CD4-positive, alpha-beta T cell treated with Interleukin-17A for 1 hour (primary cell): Measurements from ENCODE around the gene AZU1.
"Not testable (repeated sequence)": the region's sequence is repeated elsewhere in the genome, so short reads cannot be mapped to it uniquely, and the experiment has no call there.

Experiments used
- DNase-seq: peaks from one replicate; pipeline ENCODE4 v3.0.0-alpha.2; 2020

The AZU1 gene

DNA sequence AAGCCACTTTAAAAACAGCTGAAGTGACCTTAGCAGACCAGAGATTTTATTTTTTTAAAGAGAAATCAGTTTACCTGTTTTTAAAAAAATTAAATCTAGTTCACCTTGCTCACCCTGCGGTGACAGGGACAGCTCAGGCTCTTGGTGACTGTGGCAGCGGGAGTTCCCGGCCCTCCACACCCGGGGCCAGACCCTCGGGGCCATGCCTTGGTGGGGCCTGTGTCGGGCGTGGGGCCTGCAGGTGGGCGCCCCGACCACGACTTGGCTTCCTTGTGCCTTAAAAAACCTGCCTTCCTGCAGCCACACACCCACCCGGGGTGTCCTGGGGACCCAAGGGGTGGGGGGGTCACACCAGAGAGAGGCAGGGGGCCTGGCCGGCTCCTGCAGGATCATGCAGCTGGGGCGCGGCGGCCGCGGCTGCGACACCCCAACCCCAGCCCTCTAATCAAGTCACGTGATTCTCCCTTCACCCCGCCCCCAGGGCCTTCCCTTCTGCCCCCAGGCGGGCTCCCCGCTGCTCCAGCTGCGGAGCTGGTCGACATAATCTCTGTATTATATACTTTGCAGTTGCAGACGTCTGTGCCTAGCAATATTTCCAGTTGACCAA lies 16.7 kb upstream of the AZU1 start:
- DNase-seq: no peak

DNA sequence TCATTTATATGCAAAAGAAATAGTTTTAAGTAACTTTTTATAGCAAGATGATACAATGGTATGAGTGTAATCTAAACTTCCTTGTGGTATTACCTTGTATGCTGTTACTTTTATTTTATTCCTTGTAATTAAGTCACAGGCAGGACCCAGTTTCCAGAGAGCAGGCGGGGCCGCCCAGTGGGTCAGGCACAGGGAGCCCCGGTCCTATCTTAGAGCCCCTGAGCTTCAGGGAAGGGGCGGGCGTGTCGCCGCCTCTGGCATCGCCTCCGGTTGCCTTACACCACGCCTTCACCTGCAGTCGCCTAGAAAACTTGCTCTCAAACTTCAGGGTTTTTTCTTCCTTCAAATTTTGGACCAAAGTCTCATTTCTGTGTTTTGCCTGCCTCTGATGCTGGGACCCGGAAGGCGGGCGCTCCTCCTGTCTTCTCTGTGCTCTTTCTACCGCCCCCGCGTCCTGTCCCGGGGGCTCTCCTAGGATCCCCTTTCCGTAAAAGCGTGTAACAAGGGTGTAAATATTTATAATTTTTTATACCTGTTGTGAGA lies 16.1 kb upstream of the AZU1 start:
- DNase-seq: no peak

DNA sequence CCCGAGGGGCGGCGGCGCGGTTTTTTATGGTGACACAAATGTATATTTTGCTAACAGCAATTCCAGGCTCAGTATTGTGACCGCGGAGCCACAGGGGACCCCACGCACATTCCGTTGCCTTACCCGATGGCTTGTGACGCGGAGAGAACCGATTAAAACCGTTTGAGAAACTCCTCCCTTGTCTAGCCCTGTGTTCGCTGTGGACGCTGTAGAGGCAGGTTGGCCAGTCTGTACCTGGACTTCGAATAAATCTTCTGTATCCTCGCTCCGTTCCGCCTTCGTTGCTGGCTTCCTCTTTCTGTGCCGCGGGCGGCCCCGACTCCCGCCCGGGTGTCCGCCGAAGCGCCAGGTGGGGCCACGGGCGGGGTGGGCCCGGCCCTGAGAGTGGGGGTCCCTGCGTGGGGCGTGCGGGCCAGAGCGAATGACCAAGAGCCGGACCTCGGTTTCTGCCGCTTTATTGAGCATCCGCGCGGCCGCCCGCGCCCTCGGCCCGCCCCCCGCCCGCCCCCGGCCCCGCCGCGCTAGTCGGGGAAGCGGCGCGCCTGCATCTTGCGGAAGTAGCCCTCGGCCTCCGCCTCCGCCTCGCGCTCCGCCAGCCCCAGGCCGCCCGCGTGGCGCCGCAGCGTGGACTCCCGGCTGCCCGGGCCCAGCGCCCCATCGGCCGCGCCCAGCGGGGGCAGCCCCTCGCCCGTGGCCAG lies 15.4 kb upstream of the AZU1 start:
- no peak for DNase-seq

DNA sequence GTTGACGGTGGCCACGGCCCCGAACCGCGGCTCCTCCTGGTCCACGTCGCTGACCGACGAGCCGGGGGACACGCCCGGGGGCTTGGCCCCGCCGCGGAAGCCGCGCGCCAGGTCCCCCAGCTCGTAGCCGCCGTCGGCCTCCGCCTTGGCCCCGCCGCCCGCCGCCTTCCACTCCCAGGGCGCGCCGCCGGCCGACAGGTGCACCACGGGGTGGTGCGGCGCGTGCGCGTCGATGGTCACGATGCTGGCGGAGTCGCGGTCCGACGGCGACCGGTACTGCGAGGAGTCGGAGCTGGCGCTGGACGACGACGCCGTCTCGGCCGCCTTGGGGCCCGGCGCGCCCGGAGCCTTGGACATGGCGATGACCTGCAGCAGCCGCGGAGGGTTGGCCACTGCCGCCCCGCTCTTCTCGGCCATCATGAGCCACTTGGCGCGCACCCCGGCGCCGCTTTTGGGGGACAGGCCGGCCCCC lies 14.9 kb upstream of the AZU1 start:
- no peak for DNase-seq

DNA sequence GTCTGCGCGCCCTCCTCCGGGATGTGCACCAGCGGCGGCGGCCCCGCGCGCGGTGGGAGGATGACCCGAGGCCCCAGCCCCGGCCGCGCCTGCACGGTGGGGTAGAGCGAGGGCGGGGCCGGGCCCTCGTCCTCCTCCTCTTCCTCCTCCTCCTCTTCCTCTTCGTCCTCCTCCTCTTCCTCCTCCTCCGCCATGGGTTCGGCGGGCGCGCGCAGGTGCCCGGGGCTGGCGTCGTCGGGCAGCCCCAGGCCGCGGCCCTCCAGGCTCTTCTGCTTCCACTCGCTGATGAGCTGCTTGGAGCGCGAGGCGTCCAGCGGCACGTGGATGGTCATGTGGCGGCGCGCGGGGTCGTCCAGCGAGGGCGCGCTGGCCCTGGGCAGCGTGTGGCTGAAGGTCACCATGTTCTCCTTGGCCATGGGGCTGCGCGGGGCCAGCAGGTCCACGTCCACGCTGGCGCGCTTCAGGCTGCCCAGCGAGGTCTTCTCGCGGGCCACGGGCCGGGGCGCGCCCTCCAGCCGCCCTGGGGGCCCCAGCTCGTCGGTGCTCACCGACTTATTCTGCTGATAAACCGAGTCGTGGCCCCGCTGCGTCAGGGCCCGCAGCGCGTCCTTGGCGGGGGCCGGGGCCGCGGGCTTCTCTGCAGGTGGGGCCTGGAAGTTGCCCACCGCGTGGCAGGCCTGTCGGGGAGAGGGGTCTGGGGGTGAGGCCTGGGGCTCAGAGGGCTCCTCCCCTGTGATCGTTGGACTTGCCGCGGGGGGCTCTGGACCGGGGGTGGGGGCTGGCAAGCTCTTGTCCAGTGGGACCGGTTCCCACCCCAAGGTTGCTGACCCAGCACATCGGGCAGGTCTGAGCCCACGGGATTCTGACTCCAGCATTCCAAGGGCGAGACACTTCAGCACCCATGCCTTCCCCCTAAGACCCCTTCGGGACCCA lies 14.2 kb upstream of the AZU1 start:
- no peak for DNase-seq

DNA sequence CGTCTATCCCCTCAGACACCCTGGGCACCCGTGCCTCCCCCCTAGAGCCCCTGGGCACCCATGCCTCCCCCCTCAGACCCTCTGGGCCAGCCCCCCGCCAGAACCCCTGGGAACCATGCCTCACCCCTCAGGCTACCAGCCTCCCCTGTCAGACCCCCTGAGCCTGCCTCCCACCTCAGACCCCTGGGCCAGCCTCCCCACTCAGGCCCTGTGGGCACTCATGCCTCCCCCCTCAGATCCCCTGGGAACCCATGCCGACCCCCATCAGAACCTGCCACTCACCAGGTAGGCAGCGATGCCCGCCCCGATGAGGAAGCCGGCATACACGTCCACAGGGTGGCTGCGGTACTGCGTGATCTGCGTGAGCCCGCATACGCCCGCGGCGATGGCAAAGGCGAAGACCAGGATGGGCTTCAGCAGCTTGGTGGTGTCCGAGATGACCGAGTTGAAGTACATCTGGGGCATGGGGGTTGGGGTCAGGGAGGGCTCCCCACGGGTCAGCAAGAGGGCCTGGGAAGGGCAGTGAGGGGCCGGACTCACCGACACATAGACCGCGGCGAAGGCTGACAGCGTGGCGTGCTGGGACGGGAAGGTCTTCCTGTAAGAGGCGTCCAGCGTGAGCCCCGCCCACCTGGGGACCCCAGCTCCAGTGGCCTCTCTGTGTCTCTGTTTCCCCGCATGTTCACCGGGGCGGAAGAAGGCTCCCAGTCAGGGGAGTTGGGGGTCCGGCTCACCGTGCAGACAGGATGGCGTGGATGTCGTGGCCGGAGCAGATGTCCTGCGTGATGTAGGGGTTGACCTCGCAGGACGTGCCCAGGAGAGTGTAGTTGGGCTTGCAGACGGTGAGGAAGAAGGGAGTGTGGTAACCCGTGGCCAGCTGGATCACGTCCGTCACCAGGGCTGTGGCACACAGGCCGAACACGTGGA lies 13.2 kb upstream of the AZU1 start:
- DNase-seq: no peak

DNA sequence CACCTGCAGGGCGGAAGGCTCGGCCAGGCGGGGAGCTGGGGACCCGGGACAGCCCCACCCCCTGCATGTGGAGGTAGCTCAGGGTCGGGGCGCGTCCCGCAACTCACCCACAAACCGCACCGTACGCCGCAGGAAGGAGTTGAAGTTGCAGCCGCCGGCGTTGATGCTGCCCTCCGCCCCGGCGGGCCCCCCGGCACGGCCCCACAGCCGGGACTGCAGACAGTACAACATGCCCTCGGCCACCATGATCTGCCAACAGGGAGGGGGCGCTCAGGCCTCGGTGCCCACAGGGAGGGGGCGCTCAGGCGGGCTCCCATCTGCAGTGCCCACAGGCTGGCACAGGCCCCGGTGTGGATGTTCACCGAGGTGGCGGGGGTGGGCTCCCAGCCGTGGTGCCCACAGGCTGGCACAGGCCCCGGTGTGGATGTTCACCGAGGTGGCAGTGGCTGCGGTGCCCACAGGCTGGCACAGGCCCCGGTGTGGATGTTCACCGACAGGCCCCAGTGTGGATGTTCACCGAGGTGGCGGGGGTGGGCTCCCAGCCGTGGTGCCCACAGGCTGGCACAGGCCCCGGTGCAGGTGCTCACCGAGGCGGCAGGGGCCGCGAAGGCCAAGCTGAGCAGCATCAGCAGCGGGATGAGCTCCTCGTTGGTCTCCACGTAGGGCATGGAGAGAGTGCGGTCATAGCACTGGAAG lies 12.4 kb upstream of the AZU1 start:
- no peak for DNase-seq

DNA sequence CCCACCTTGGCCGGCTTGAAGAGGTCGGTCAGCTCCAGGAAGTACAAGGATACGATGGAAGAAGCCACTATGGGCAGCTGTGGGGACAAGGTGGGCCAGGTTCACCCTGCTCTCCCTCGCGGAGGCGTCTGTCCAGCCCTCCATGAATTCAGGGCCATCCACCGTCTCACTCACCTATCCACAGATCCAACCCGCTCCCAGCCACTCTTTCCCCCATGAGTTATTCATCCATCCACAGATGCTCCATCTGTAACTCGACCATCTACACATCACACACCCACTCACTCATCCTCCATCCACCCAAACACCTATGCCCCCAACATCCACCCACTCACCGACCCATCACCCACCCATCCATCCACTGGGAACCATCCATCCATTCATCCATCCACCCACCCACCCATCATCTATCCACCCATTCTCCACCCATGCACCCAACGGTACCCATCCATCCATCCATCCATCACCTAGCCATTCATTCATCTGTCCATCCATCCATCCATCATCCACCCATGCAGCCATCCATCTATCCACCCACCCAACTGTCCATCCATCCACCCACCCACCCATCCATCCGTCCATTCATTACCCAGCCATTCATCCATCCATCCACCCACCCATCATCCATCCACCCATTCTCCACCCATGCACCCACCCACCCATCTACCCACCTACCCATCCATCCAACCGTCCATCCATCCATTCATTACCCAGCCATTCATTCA lies 11.7 kb upstream of the AZU1 start:
- DNase-seq: no peak

DNA sequence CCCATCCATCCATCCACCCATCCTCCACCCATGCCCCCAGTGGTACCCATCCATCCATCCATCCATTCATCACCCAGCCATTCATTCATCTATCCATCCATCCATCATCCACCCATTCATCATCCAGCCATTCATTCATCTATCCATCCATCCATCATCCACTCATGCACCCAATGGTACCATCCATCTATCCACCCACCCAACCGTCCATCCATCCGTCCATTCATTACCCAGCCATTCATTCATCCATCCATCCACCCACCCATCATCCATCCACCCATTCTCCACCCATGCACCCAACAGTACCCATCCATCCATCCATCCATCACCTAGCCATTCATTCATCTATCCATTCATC lies 11.2 kb upstream of the AZU1 start:
- no peak for DNase-seq

DNA sequence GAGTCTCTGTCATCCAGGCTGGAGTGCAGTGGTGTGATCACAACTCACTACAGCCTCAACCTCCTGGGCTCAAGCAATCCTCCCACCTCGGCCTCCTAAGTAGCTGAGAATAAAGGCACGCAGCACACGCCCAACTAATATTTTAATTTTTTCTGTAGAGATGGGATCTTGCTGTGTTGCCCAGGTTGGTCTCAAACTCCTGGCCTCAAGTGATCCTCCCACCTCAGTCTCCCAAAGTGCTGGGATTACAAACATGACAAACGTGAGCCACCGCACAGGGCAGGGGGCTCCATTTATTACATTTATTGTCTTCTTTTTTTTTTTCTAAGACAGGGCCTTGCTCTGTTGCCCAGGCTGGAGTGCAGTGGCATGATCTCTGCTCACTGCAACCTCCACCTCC lies 7.4 kb upstream of the AZU1 start:
- DNase-seq: not testable (repeated sequence)

DNA sequence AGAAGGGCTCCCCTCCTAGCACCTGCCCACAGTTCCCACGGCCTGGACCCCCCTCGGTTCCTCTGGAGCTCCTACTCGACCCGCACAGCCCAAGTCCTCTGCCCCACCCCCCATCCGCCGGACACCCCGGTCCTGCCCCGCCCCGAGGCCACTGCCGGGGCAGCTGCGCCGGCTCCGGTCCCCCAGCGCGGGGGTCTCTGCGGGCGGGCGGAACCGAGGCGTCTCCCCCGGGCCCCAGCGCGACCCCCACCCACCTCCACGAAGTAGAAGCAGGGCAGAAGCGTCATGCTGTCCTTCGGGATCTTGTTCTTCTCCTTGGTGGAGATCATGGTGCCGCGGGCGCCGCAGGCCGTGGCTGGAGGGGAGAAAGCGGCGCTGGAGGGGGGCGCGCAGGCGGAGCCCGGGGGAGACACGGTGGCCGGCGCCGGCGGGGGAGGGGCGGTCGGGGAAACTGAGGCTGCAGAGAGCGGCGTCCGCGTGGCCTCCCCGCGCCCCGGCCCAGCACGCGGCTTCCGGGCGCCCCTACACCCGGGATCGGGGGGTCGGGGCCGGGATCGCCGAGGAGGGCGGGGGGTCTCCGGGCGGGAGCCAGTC lies 6.3 kb upstream of the AZU1 start:
- DNase-seq: no peak

DNA sequence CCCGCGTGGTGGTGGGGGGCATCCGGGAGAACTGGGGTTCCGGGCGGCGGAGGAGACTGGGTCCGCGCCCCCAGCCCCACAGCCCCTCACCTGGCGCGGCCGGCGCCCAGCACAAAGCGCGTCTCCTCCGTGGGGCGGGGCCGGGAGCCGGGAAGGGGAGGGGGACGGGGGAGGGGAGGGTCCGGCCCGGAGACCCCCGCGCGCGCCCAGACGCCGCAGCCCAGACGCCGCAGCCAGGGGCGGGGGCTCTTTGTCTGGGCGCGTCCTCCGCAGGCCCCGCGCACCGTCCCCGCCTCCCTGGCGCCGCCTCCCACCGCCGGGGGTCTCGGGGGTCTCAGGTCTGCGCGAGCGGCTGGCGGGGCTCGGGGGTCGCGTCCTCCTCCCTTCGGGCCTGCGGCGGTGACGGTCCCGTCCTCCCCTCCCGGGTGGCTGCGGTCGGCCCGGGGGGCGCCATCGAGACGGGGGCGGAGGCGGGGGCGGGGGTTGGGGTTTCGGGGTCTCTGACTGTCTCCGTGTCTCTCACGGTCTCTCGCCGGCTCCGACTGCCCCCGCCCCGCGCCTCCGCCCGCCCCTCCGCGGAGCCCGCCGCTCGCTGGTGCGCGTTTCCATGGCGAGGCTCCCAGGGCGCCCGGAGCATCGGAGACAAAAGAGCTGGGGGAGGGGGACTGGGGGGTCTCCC lies 5.7 kb upstream of the AZU1 start, which contains the start of gene PLPPR3:
Gene PLPPR3, minus strand, starts transcription at position 131 of the 679 bp plus-strand sequence. CDS start 396 bp downstream, outside the sequence.
- no peak for DNase-seq

DNA sequence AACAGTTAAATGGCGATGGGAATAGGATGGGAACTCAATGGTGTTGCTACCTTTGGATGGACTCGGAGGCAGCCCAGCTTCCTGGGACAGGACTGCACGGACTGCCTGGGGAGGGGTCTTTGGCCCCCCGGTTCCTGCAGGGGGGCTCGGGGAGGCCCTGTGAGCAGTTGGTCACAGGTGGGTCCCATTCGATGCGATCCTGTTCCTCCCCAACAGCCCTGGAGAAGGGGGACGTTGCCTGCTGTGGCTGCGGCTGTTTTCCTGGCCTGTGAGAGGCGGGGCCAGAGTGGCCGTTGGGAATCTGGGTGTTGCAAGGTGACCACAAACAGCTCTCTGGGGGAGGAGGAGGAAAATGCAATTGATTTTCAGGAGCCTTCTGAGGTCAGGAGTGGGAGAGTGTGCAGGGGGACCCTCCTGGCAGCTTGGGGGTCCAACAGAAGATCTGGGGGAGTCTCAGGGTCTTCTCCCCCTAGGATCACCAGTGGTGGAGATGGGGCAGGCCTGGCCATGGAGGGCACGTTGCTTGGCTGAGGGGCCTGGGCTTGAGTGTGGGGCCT lies 4.0 kb upstream of the AZU1 start:
- no peak for DNase-seq

DNA sequence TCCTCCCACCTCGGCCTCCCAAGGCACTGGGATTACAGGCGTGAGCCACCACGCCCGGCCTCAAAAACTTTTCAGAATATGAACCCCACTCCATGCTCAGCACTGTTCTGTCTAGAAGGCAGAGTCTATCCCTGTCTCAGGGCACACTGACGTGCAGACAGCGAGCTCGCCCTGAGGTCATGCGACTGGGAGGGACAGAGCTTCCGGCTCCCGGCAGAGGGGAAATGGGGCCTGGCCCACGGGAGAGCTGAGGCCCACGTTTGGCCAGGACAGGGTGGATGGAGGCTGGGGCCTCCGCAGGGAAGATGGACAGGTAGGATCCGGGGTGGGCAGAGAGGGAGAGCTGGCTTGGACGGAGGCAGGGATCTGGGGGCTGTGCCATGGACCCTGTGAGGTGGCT lies 2.8 kb upstream of the AZU1 start:
- no peak for DNase-seq

DNA sequence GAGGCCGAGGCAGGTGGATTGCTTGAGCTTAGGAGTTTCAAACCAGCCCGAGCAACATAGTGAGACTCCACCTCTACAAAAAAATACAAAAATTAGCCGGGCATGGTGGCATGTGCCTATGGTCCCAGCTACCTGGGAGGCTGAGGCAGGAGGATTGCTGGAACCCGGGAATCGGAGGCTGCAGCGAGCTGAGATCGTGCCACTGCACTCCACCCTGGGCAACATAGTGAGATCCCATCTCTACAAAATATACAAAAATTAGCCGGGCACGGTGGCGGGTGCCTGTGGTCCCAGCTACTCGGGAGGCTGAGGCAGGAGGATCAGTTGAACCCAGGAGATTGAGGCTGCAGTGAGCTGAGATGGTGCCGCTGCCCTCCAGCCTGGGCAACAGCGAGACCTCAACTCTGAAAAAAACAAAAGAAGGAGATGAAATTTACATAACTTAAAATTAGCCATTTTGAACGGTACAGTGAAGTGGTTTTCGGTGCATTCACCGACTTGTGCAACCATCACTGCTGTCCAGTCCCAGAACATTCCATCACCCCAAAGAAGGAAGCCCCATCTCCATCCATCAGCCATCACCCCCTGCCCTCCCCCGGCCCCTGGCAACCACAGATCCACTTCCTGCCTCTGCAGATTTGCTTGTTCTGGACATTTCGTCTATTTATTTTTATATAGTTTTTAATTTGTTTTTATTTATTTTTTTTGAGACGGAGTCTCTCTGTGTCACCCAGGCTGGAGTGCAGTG lies 1.6 kb upstream of the AZU1 start:
- DNase-seq: no peak

DNA sequence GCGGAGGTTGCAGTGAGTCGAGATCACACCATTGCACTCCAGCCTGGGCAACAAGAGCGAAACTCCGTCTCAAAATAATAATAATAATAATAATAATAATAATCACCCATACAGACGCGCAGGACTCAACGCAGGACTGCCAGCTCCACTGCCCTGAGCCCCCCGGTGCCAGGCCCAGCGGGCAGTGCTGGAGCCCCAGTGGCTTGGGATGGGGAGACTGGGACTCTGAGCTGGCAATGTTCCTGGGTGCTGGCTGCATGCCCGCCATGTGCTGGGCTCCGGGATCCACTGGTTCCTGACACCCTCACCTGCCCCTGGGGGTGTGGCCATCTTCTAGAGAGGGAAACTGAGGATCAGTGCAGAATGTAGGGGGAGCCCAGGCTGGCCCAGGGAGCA lies 325 bp upstream of the AZU1 start:
- no peak for DNase-seq

DNA sequence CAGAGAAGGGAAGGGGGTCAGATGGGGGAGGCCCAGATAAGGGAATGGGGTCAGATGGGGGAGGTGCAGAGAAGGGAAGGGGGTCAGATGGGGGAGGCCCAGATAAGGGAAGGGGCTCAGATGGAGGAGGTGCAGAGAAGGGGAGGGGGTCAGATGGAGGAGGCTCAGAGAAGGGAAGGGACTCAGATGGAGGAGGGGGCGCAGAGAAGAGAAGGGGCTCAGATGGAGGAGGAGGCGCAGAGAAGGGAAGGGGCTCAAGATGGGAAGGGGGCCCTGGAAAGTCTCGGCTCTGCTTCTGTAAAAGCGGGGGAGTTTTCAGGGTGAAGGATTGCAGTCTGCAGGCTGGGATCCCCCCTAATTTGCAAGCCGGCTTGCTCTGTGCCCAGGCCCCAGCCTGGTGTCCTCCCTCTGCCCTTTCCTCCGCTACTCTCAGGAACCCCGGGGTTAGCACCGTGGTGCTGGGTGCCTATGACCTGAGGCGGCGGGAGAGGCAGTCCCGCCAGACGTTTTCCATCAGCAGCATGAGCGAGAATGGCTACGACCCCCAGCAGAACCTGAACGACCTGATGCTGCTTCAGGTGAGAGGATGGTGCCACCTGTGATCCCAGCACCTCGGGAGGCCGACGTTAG lies 1.6 kb downstream of the AZU1 start:
- no peak for DNase-seq
